GM18511 (cell line): ENCODE data around the gene TBC1D3B.
"Not testable (repeated sequence)": the region's sequence is repeated elsewhere in the genome, so short reads cannot be mapped to it uniquely, and the experiment has no call there.

Experiments
- ATAC-seq: cut with Tn5 transposase; IDR thresholded peaks from one replicate; pipeline ENCODE4 v1.9.1; 2021; ENCODE audit warnings: mild to moderate bottlenecking, moderate library complexity; ENCODE audit not compliant: unreplicated experiment

The TBC1D3B gene

GRCh38 chr17:36176536-36176935 is at the start of gene TBC1D3B:
Gene TBC1D3B, minus strand, starts transcription at chr17:36176636. Its CDS starts 1,586 bp downstream, at chr17:36175050.
- not testable (repeated sequence) for ATAC-seq

DNA sequence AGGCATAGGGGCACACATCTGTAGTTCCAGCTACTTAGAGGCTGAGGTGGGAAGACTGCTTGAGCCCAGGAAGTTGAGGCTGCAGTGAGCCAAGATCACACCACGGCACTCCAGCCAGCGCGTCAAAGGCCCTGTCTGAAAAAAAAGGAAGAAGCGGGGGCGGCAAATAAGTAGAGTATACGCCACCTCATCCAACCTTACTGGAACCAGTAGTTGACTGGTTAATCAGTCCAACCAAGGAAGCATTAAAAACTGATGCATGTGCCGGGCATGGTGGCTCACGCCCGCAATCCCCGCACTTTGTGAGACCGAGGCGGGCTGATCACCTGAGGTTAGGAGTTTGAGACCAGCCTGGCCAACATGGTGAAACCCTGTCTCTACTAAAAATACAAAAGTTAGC is 46.5 kb upstream of the TBC1D3B start:
- not testable (repeated sequence) for ATAC-seq

- not testable (repeated sequence) for ATAC-seq
Measured at GRCh38 chr17:36221581-36222100, 45.2 kb upstream of the TBC1D3B start.

DNA sequence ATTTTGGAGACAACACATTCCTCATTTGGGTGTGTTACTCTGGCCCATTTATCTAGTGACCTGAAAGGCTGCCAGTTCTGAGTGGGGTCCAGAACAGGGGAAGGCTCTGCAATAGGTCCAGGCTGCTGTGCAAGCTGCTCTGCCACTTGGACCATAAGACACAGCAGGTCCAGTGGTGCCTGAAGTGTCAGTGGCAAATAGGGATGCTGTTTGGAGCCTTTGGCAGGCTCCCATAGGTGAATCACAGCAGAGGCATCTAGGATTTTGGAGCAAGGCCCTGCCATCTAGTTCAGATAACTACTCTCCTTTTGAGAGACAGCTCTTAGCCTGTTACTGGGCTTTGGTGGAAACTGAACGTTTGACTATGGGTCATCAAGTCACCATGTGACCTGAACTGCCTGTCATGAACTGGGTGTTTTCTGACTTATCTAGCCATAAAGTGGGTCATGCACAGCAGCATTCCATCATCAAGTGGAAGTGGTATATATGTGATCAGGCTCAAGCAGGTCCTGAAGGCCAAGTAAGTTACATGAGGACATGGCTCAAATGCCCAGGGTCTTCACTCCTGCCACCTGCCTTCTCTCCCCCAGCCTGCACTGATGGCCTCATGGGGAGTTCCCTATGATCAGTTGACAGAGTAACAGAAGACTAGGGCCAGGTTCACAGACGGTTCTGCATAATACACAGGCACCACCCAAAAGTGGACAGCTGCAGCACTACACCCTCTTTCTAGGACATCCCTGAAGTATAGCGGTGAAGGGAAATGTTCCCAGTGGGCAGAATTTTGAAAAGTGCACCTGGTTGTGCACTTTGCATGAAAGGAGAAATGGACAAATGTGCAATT is 44.5 kb upstream of the TBC1D3B start:
- not testable (repeated sequence) for ATAC-seq

- not testable (repeated sequence) for ATAC-seq
Measured at GRCh38 chr17:36219556-36219955, 43.1 kb upstream of the TBC1D3B start.

DNA sequence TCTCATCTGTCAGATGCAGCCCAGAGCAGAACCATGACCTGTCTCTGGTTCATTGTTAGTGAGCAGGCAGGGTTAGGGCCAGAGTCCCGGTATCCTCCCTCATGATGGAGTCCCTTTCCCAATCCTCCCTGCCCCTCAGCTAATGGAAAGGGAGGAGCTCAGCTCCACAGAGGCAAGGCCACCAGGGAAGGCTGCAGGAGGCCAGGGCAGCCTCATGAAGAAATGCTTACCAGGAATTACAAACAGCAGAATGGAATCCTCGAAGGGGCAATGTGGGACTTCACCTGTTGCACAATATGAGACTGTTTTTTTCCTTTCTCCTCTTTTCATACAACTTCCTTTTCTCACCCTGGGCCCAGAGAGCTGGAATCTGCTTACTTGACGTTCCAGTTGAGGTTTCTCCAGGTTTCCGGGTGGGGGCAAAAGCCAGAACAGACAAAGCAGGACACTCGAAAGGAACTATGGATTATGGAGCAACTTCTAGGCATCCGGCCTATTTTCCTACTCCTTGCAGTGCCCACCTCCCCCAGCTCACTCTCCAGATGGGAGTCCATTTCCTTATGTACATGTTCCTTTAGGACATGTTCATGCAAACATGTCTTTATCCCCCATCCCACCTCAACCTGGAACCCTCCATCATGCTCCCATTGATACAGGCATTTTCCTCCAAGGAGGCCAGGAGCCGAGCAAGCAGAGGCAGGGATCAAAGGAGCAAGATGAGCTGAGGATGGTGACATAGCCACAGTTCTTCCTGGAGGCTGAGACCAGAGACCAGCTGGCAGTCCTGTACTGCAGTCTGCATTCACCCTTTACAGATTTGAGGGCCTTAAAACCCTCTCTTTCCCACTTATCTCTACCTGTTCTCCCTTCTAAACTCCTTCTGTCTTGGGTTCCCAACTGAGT is 39.2 kb upstream of the TBC1D3B start:
- not testable (repeated sequence) for ATAC-seq

- no peak for ATAC-seq
Measured at GRCh38 chr17:36214918-36215317, 38.5 kb upstream of the TBC1D3B start.

DNA sequence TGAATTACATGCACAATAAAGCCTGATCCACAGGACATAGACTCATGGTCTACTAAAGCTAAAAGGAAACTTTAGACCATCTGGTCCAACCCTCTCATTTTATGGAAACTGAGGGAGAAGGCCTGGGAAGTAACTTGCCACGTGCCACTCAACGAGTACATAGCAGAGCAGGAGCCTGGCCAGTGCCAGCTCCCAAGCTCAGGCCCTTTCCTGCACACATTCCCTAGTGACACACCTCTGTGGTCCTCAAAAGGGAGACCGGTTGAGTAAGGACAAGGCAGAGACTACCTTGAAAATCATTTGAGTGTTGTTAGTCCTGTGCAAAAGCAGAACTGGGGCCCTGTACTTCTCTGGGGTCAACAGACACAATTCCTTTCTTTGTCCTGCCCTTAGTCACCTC is 37.3 kb upstream of the TBC1D3B start:
- ATAC-seq = no peak

DNA sequence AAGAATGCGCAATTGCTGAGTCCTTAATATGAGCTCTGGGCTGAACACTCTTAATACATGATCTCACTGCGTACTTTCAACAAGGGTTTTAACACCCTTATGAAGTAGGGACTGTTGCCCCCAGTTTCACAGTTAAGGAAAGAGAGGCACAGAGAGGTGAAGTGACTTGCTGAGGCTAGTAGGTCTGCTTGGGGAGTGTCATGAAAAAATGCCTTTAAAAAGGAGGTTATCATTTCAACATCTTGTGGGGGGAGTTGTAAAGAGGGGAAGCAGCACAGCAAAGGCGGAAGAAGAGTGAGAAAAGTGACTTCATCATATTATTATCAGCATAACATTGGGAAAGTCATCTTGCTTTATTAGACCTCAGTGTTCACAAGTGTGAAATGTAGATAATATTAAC is 36.5 kb upstream of the TBC1D3B start:
- no peak for ATAC-seq

- no peak for ATAC-seq
Measured at GRCh38 chr17:36212272-36212605, 35.8 kb upstream of the TBC1D3B start.

DNA sequence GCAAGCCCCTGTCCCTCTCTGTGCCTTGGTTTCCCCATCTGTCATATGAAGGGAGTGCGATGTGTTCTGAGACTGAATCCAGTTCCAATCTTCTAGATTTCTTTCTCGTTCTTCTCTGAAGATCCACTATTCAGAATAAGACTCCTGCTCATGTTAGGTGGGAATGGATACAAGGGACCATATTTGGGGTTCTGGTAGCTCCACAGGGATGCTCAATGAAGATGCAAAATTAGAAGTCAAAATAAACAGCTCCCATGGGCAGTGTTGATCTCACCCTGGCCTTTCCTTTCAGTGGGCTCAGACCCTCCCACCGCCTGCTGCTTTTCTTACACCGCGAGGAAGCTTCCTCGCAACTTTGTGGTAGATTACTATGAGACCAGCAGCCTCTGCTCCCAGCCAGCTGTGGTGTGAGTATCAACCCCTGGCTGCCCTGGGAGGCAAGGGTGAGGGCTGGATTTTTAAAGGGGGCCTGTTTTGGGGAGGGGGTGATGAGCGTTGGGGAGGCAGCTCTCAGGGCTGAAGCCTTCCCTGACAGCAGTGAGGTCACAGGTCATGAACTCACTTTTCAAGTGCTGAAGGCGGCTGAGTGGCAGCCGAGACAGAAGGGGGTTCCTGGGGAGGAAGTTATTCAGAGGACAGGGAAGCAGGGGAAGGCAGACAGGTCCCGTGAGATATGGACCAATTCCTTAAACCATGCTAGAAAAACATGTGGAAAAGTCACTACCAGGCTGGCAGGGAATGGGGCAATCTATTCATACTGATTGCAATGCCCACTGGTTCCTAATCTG is 35.2 kb upstream of the TBC1D3B start:
- not testable (repeated sequence) for ATAC-seq

- ATAC-seq = peak; percentile 80
Measured at GRCh38 chr17:36210439-36211211, 34.2 kb upstream of the TBC1D3B start, which contains the start of gene CCL4L2. Gene CCL4L2, plus strand, starts transcription at chr17:36211063.

DNA sequence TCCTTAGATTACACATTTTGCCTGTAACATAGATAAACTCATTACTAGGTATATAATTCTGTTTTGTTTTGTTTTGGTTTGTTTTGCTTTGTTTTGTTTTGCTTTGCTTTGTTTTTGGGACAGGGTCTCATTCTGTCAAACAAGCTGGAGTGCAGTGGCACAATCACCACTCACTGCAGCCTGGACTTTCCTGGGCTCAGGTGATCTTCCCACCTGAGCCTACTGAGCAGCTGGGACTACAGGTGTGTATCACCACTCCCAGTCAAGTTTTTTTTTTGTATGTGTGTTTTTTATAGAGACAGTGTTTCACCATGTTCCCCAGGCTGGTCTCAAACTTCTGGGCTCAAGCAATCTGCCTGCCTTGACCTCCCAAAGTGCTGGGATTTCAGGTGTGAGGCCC is 33.1 kb upstream of the TBC1D3B start:
- no peak for ATAC-seq

DNA sequence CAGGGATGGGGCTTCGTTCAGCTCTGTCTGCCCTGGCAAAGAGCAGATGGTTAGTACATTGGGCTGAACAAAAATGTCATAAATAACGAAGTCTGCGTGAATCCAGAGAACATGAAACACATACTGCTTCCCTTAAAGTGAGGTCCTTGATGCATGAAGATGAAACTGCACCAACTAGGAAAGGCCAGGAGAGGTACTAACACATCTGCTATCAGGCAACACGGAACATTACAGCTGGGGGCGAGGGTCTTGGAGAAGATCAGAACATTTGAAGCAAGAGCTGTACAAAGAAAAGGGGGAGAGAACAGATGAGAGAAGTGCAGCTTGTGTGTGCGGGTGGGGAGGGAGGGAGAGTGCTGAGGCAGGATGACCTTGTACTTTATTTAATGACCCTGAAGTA is 30.9 kb upstream of the TBC1D3B start:
- not testable (repeated sequence) for ATAC-seq

- ATAC-seq = not testable (repeated sequence)
Measured at GRCh38 chr17:36206486-36206821, 30.0 kb upstream of the TBC1D3B start.

GRCh38 chr17:36205637-36206485 is 29.4 kb upstream of the TBC1D3B start:
- ATAC-seq = peak; percentile 25

- no peak for ATAC-seq
Measured at GRCh38 chr17:36204724-36205500, 28.5 kb upstream of the TBC1D3B start.

GRCh38 chr17:36203335-36203734 is 26.9 kb upstream of the TBC1D3B start:
- no peak for ATAC-seq
